Ishikawa (cell line): ENCODE data around the gene ATP2B2.
A peak's percentile ranks its signal among the peaks of the same experiment; 100 is the strongest.

Source experiments
- CEBPB ChIP-seq: IDR thresholded peaks from 2 replicates; pipeline ENCODE4 v1.6.1; 2012
- CREB1 ChIP-seq: IDR thresholded peaks from 2 replicates; pipeline ENCODE4 v1.6.1; 2012; ENCODE audit warnings: low read depth
- EGR1 ChIP-seq: IDR thresholded peaks from 2 replicates; pipeline ENCODE4 v1.6.1; 2012
- EP300 ChIP-seq: IDR thresholded peaks from 2 replicates; pipeline ENCODE4 v1.6.1; 2012; ENCODE audit warnings: borderline replicate concordance
- FOXM1 ChIP-seq: IDR thresholded peaks from 2 replicates; pipeline ENCODE4 v1.6.1; 2012; ENCODE audit warnings: low read depth, borderline replicate concordance
- MAX ChIP-seq: IDR thresholded peaks from 2 replicates; pipeline ENCODE4 v1.6.1; 2012
- NFIC ChIP-seq: IDR thresholded peaks from 2 replicates; pipeline ENCODE4 v1.6.1; 2012
- RAD21 ChIP-seq: IDR thresholded peaks from 2 replicates; pipeline ENCODE4 v1.6.1; 2012; ENCODE audit warnings: low read depth
- TAF1 ChIP-seq: IDR thresholded peaks from 2 replicates; pipeline ENCODE4 v1.6.1; 2012; ENCODE audit warnings: low read depth, mild to moderate bottlenecking
- TCF12 ChIP-seq: IDR thresholded peaks from 2 replicates; pipeline ENCODE4 v1.6.1; 2012; ENCODE audit warnings: low read depth
- TEAD4 ChIP-seq: IDR thresholded peaks from 2 replicates; pipeline ENCODE4 v1.6.1; 2012
- USF1 ChIP-seq: IDR thresholded peaks from 2 replicates; pipeline ENCODE4 v1.6.1; 2012
- YY1 ChIP-seq: IDR thresholded peaks from 2 replicates; pipeline ENCODE4 v1.6.1; 2012; ENCODE audit warnings: low read depth
- ZBTB7A ChIP-seq: IDR thresholded peaks from 2 replicates; pipeline ENCODE4 v1.6.1; 2012; ENCODE audit warnings: low read depth
- TF ChIP-seq, protein P1 (sequence below): IDR thresholded peaks from 2 replicates; pipeline ENCODE4 v1.6.1; 2012; ENCODE audit warnings: low read depth, mild to moderate bottlenecking

Gene ATP2B2

DNA sequence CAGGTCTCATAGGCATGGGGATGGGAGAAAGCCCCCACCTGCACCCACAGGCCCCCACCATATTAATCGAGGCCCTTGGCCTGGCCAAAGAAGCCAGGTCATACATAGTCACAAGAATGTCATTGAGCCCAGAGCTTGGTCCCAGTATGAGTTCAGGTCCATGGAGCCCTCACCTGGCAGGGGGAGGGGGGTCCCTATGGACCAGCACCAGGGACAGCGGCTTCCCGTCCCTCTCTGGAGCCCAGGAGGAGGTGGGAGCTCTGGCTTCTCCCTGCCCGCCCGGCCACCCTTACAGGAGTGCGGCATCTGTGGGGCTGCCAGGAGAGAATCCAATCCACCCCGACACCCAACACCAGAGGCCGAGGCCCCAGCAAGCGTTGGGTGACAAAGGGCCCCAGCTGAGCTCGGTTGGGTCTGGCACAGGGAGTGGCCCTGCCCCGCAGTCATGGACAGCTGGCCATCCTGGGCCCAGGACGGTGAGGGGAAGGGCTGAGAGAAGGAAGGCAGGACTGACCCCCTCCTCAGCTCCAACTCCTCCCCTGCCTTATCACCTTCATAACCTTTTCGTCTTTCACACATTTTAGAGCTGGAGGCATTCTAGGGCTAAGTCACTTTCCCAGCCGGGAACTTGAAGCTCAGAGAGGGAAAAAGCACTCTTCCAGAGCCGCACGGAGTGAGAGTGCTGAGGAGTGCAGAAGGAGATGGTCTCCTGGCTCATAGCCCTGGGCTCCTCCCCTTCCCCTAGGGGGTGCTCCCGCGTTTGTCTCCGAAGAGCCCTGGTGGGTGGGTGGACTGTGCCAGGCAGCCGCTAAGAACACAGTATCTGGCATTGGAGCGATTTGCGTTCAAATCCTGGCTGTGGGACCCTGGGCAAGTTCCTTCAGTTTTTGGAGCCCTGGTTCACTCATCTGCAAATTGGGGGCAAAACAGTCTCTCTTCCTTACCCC is 54.6 kb downstream of the ATP2B2 start:
- TF ChIP-seq EGR1 (no peak), CREB1 (no peak)
- TF ChIP-seq, protein P1, sequence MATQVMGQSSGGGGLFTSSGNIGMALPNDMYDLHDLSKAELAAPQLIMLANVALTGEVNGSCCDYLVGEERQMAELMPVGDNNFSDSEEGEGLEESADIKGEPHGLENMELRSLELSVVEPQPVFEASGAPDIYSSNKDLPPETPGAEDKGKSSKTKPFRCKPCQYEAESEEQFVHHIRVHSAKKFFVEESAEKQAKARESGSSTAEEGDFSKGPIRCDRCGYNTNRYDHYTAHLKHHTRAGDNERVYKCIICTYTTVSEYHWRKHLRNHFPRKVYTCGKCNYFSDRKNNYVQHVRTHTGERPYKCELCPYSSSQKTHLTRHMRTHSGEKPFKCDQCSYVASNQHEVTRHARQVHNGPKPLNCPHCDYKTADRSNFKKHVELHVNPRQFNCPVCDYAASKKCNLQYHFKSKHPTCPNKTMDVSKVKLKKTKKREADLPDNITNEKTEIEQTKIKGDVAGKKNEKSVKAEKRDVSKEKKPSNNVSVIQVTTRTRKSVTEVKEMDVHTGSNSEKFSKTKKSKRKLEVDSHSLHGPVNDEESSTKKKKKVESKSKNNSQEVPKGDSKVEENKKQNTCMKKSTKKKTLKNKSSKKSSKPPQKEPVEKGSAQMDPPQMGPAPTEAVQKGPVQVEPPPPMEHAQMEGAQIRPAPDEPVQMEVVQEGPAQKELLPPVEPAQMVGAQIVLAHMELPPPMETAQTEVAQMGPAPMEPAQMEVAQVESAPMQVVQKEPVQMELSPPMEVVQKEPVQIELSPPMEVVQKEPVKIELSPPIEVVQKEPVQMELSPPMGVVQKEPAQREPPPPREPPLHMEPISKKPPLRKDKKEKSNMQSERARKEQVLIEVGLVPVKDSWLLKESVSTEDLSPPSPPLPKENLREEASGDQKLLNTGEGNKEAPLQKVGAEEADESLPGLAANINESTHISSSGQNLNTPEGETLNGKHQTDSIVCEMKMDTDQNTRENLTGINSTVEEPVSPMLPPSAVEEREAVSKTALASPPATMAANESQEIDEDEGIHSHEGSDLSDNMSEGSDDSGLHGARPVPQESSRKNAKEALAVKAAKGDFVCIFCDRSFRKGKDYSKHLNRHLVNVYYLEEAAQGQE, result peak; percentile 83

- TF ChIP-seq RAD21, result no peak
- no peak for TF ChIP-seq USF1
- no peak for TF ChIP-seq FOXM1
- TF ChIP-seq TEAD4, result no peak
- TF ChIP-seq, protein P1, result no peak
Measured at GRCh38 chr3:10449436-10449835, 56.0 kb downstream of the ATP2B2 start.

DNA sequence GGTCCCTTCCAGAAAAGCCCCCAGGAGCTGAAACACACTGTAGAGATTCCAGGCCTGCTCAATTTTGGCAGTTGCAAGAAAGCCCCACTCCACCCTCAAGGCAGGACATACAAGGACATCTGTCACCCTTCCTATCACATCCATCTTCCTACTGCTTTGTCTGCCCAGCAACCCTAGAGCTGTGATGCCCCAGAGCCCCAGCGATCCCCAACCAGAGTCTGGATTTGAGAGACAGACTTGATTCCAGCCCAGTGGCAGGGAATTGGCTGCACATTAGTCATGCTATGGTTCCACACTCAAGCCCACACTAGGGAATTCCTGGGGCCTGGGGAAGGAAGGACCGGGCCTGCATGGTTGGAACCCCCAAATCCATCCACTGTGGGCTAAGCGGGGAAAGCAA is 56.8 kb downstream of the ATP2B2 start:
- no peak for TF ChIP-seq EGR1
- TF ChIP-seq TCF12, result no peak
- no peak for TF ChIP-seq CREB1
- TF ChIP-seq YY1, result no peak
- no peak for TF ChIP-seq MAX
- TF ChIP-seq NFIC, result no peak
- TF ChIP-seq FOXM1, result no peak
- no peak for TF ChIP-seq ZBTB7A
- TF ChIP-seq TEAD4, result no peak
- TF ChIP-seq USF1, result no peak
- no peak for TF ChIP-seq TAF1
- TF ChIP-seq RAD21, result no peak
- TF ChIP-seq EP300, result no peak
- no peak for TF ChIP-seq CEBPB
- TF ChIP-seq, protein P1, result no peak

GRCh38 chr3:10447527-10448260 is 57.7 kb downstream of the ATP2B2 start:
- TF ChIP-seq MAX (no peak), EP300 (no peak), TCF12 (no peak), TEAD4 (no peak), CEBPB (no peak)

GRCh38 chr3:10447110-10447509 is 58.3 kb downstream of the ATP2B2 start:
- no peak for TF ChIP-seq CREB1
- TF ChIP-seq, protein P1, result no peak
- no peak for TF ChIP-seq RAD21
- TF ChIP-seq ZBTB7A, result no peak
- no peak for TF ChIP-seq EP300
